GM12878 (cell line): ENCODE results near the gene ZNF235. TPM values are rescaled to one million over a fixed set of nuclear protein-coding genes. Genes with fewer than 3 reads are reported as not detected.

Experiments
- ATAC-seq: fragments of 200-7000 bp; cut with Tn5 transposase; 3 replicates; pipeline ENCODE4 v1.9.1; 2020; ENCODE audit warnings: mild to moderate bottlenecking, moderate library complexity
- BruUV-seq: library from RNA; stranded (reverse); fragments of 400-500 nt; replicated peaks from 2 replicates; lab custom pipeline; 2021; lab: Mats Ljungman, UMichigan
- CTCF ChIA-PET: fragments of 300-600 bp; sonication (Branson Sonifier 250); formaldehyde crosslinking; extraction: SDS; loops from one replicate; lab custom pipeline; 2021; ENCODE audit warnings: inconsistent platforms; lab: Yijun Ruan, JAX
- POLR2A ChIA-PET: fragments of 350-600 bp; formaldehyde crosslinking; extraction: SDS; loops from one replicate; lab custom pipeline; 2021; ENCODE audit warnings: inconsistent platforms; lab: Charles Lee
- RAD21 ChIA-PET: fragments of 300-600 bp; sonication (Branson Sonifier 250); formaldehyde crosslinking; loops from one replicate; lab custom pipeline; 2023; ENCODE audit warnings: antibody characterized with exemption; ENCODE audit not compliant: unreplicated experiment; lab: Charles Lee
- SMC1A ChIA-PET: fragments of 300-600 bp; sonication (Branson Sonifier 250); formaldehyde crosslinking; loops from one replicate; lab custom pipeline; 2023; ENCODE audit not compliant: unreplicated experiment, uncharacterized antibody; lab: Charles Lee
- DNase-seq: peaks from one replicate; pipeline ENCODE4 v3.0.0-alpha.2; 2011; ENCODE audit warnings: low read depth, low spot score
- FAIRE-seq: peaks from 3 replicates; lab custom pipeline; 2011; peaks lifted over from hg19 to GRCh38; lab: Jason Lieb, UNC
- H2AFZ ChIP-seq: 2 replicates; pipeline ENCODE4 v1.6.0; 2011; ENCODE audit warnings: low read depth, low read length, control low read depth; ENCODE audit not compliant: control insufficient read depth
- H3K27ac ChIP-seq: 2 replicates; pipeline ENCODE4 v1.5.1; 2011; ENCODE audit warnings: control low read depth; ENCODE audit not compliant: control insufficient read depth, insufficient read depth
- H3K27me3 ChIP-seq, 2 experiments: replicated peaks in 1 of 2; 2 replicates each; pipeline versions ENCODE4 v1.6.0 to v1.6.1; 2011; ENCODE audit warnings: low read length in 1 of 2; ENCODE audit not compliant: control insufficient read depth in 2 of 2, insufficient read depth in 2 of 2
- H3K36me3 ChIP-seq, 2 experiments: 2 replicates each; pipeline ENCODE4 v1.5.1; 2011; ENCODE audit warnings: low read length in 1 of 2; ENCODE audit not compliant: control insufficient read depth in 2 of 2, insufficient read depth in 2 of 2
- H3K4me1 ChIP-seq: 2 replicates; pipeline ENCODE4 v1.6.1; 2011; ENCODE audit warnings: mild to moderate bottlenecking, low read length, moderate library complexity, mixed read lengths; ENCODE audit not compliant: control insufficient read depth, insufficient read depth
- H3K4me2 ChIP-seq: 2 replicates; pipeline ENCODE4 v1.6.0; 2011; ENCODE audit warnings: control low read depth; ENCODE audit not compliant: control insufficient read depth, insufficient read depth
- H3K4me3 ChIP-seq: fragments of 200-600 bp; sonication (generic); 2 replicates; pipeline ENCODE4 v1.5.1; 2016
- H3K79me2 ChIP-seq: 2 replicates; pipeline ENCODE4 v1.6.0; 2011; ENCODE audit warnings: low read length; ENCODE audit not compliant: control insufficient read depth, insufficient read depth
- H3K9ac ChIP-seq: 2 replicates; pipeline ENCODE4 v1.8.0; 2011; ENCODE audit warnings: low read length, control low read depth, mixed read lengths; ENCODE audit not compliant: control insufficient read depth, insufficient read depth
- H3K9me3 ChIP-seq: replicated peaks from 3 replicates; pipeline ENCODE4 v1.5.1; 2011; ENCODE audit warnings: mild to moderate bottlenecking, low read length; ENCODE audit not compliant: control insufficient read depth, insufficient read depth
- H4K20me1 ChIP-seq: 2 replicates; pipeline ENCODE4 v1.6.0; 2011; ENCODE audit not compliant: control insufficient read depth, insufficient read depth
- ASH2L ChIP-seq: fragments of 300-600, 200-600 bp; sonication (generic); IDR thresholded peaks from 2 replicates; pipeline ENCODE4 v1.6.1; 2017; ENCODE audit warnings: low read depth, mild to moderate bottlenecking, borderline replicate concordance
- BRCA1 ChIP-seq: IDR thresholded peaks from 2 replicates; pipeline ENCODE4 v1.6.1; 2011; ENCODE audit warnings: low read depth, low read length, improper control_type of control experiment
- CTCF ChIP-seq, 3 experiments: IDR thresholded peaks in 2 of 3; conservative IDR thresholded peaks in 1 of 3; 2 replicates each; pipeline ENCODE4 v1.5.1; 2011; ENCODE audit warnings: low read depth in 3 of 3, low read length in 3 of 3, mild to moderate bottlenecking in 3 of 3, control low read depth in 2 of 3, moderate library complexity in 2 of 3, inconsistent platforms in 1 of 3, mixed read lengths in 1 of 3; ENCODE audit not compliant: control insufficient read depth in 2 of 3, insufficient read depth in 1 of 3; ENCODE audit errors: extremely low read depth in 1 of 3
- E2F4 ChIP-seq: IDR thresholded peaks from 2 replicates; pipeline ENCODE4 v1.6.1; 2012; ENCODE audit warnings: low read depth, low read length, improper control_type of control experiment
- E2F8 ChIP-seq: fragments of 450-650 bp; IDR thresholded peaks from 2 replicates; pipeline ENCODE4 v1.6.1; 2018; ENCODE audit warnings: mild to moderate bottlenecking, low read depth, moderate library complexity; ENCODE audit not compliant: partially characterized antibody
- HDAC6 ChIP-seq: fragments of 200-600 bp; sonication (generic); IDR thresholded peaks from one replicate; pipeline ENCODE4 v1.8.0; 2017; ENCODE audit warnings: antibody characterized with exemption; ENCODE audit not compliant: unreplicated experiment
- MTA2 ChIP-seq: fragments of 450-650 bp; IDR thresholded peaks from 2 replicates; pipeline ENCODE4 v1.6.1; 2016; ENCODE audit warnings: low read depth, mild to moderate bottlenecking, moderate library complexity
- MXI1 ChIP-seq: fragments of 150-350 bp; IDR thresholded peaks from 2 replicates; pipeline ENCODE4 v1.6.1; 2011; ENCODE audit warnings: low read depth, mild to moderate bottlenecking, inconsistent platforms, low read length, improper control_type of control experiment
- MYC ChIP-seq: IDR thresholded peaks from 2 replicates; pipeline ENCODE4 v1.6.1; 2011; ENCODE audit warnings: mild to moderate bottlenecking, low read length, moderate library complexity, inconsistent platforms; ENCODE audit not compliant: insufficient read depth, insufficient replicate concordance, insufficient read length, severe bottlenecking
- NFYA ChIP-seq: IDR thresholded peaks from 2 replicates; pipeline ENCODE4 v1.6.1; 2011; ENCODE audit warnings: low read depth, mild to moderate bottlenecking, low read length, improper control_type of control experiment, borderline replicate concordance
- PML ChIP-seq: IDR thresholded peaks from 2 replicates; pipeline ENCODE4 v1.6.1; 2012; ENCODE audit warnings: low read length, inconsistent platforms
- RELA ChIP-seq: fragments of 450-650 bp; IDR thresholded peaks from 2 replicates; pipeline ENCODE4 v1.8.0; 2014; ENCODE audit warnings: borderline replicate concordance; ENCODE audit not compliant: partially characterized antibody
- SMC3 ChIP-seq: IDR thresholded peaks from 2 replicates; pipeline ENCODE4 v1.6.1; 2011; ENCODE audit warnings: low read length, improper control_type of control experiment, borderline replicate concordance
- SP1 ChIP-seq: IDR thresholded peaks from one replicate; pipeline ENCODE4 v1.6.1; 2011; ENCODE audit warnings: low read depth, low read length
- TAF1 ChIP-seq: IDR thresholded peaks from 2 replicates; pipeline ENCODE4 v1.6.1; 2011; ENCODE audit warnings: mild to moderate bottlenecking, low read depth, low read length, borderline replicate concordance
- TBL1XR1 ChIP-seq: IDR thresholded peaks from 2 replicates; pipeline ENCODE4 v1.6.1; 2012; ENCODE audit warnings: low read depth, low read length, improper control_type of control experiment
- ZNF384 ChIP-seq: IDR thresholded peaks from 2 replicates; pipeline ENCODE4 v1.6.1; 2012; ENCODE audit warnings: low read depth, mild to moderate bottlenecking, low read length, improper control_type of control experiment, borderline replicate concordance
- WGBS: methylation state at CpG from one replicate; pipeline ENCODE4 v1.1.6; 2016; ENCODE audit warnings: low lambda C conversion rate; ENCODE audit not compliant: insufficient replicate concordance, insufficient coverage; ENCODE audit errors: missing lambda C conversion rate; 5-methylcytosine and 5-hydroxymethylcytosine counted together
- in situ Hi-C: fragments of 300-500 bp; cut with MboI; formaldehyde crosslinking; loops from 9 replicates; pipeline ENCODE4 v1.14.3; 2018; ENCODE audit warnings: mixed read lengths
- intact Hi-C: fragments of 100-400 bp; cut with micrococcal nuclease; formaldehyde crosslinking; loops from one replicate; pipeline ENCODE4 v1.14.2; 2022; ENCODE audit not compliant: unreplicated experiment
- polyA plus RNA-seq, 11 experiments: library from polyadenylated mRNA; depleted of rRNA in 4 of 11; unstranded in 6 of 11; stranded (reverse) in 5 of 11; fragments of >200 nt; fragmentation: Nextera tagmentation in 4 of 11; fragmentation: Illumina TruSeq in 1 of 11; extraction: Ambion mirVana in 4 of 11; extraction: Trizol in 1 of 11; gene quantifications; 1 replicate in 1 of 11; 2 replicates in 10 of 11; pipeline versions ENCODE4 v1.2.1 to v1.2.3, GENCODE V29; 2011 to 2016; ENCODE audit warnings: inconsistent platforms in 2 of 11, missing spikeins in 2 of 11, low read depth in 1 of 11
- total RNA-seq, 4 experiments: library from RNA; depleted of rRNA in 3 of 4; stranded (reverse); fragments of >200 nt in 3 of 4; fragmentation: Illumina TruSeq in 1 of 4; extraction: Trizol in 1 of 4; gene quantifications; 2 replicates each; pipeline versions ENCODE4 v1.2.1 to v1.2.3, GENCODE V29; 2013 to 2021

The ZNF235 gene
- total and polyA plus RNA-seq, 10 of the 15 experiments (the other 5 are each of a cell fraction or from before 2014, with no cell fraction given) = 2.8 to 9.0 (median 4.8) TPM

DNA sequence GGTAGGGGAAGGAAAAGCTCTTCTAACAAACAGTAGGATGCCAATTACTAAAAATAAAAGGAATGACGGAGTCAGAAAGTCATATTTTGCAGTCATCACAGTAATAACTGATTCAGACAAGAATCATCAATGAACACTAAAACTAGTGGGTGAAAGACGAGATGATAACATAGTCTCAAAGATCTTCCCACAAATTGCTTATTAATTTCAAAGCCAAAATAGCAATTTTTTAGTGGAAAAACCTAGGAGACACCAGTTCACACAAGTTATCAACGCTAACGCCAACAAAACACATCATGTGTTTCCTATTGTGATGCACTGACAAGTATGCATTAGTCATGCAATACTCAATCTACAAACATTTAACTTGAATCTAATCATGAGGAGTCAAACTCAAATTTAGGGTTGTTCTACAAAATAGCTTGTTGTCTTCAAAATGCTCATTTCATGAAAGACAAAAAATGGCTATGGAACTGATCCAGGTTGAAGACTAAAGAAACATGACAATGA lies 26.6 kb downstream of the ZNF235 start (continued):
- TF ChIP-seq MTA2 (no peak), E2F8 (no peak), SP1 (no peak), RELA (no peak), MYC (no peak)
- TF ChIP-seq, all 136 proteins: peak for 0

- BruUV-seq = no TSS peak
- Histone ChIP-seq H2AFZ (no peak overlapping the region), H3K27ac (no peak overlapping the region), H4K20me1 (no peaks in the 10 kb centered on the region), H3K4me1 (no peaks in the 10 kb centered on the region), H3K9me3 (no peaks in the 10 kb centered on the region; the same call in 2 of the 3 replicates), H3K79me2 (no peaks in the 10 kb centered on the region), H3K9ac (no peak overlapping the region), H3K27me3 (no peaks in the 10 kb centered on the region), H3K4me3 (no peak overlapping the region), H3K36me3 (no peaks in the 10 kb centered on the region), H3K4me2 (no peak overlapping the region)
- ChIA-PET CTCF (no interaction called here), RAD21 (no interaction called here), POLR2A (no interaction called here), SMC1A (no interaction called here)
- intact Hi-C loops = no loop called here
- ATAC-seq = no peak
- DNase-seq = no peak
- no peak for FAIRE-seq
- in situ Hi-C loops = no loop called here
- WGBS = 32% methylated on average over 1 of the region's 1 CpG
- TF ChIP-seq MXI1 (no peak), SMC3 (no peak), TAF1 (no peak), MYC (no peak), HDAC6 (no peak), E2F4 (no peak), TBL1XR1 (no peak), ZNF384 (no peak), CTCF (IDR thresholded peaks at IDR 0.05 in 2 of 3, conservative IDR thresholded peaks at IDR 0.05 in 1 of 3; ENCODE audit: control insufficient read depth in 2 of 3, extremely low read depth in 1 of 3, insufficient read depth in 1 of 3, low read depth in 3 of 3, low read length in 3 of 3) (no peak), NFYA (no peak), BRCA1 (no peak), PML (no peak), ASH2L (no peak)
Measured at GRCh38 chr19:44277331-44277730, 27.5 kb downstream of the ZNF235 start.
